Measurements from ENCODE around the gene EDC4.

The EDC4 gene

GRCh38 chr16:67856927-67857546 is 15.8 kb upstream of the EDC4 start:
- Histone ChIP-seq H3K9me3 (ENCODE audit: severe bottlenecking) (no peaks in the 10 kb centered on the region), H3K27ac (ENCODE audit: poor library complexity, severe bottlenecking) (peak overlapping the region; percentile 26), H3K27me3 (ENCODE audit: insufficient read depth, poor library complexity, severe bottlenecking) (no peaks in the 10 kb centered on the region), H3K4me1 (ENCODE audit: insufficient read depth, poor library complexity, severe bottlenecking) (peaks cover 30% of the 10 kb centered on the region), H3K4me3 (ENCODE audit: severe bottlenecking) (no peak overlapping the region), H3K36me3 (ENCODE audit: low read depth) (peaks cover 41% of the 10 kb centered on the region)
- TF ChIP-seq CTCF (IDR thresholded peaks at IDR 0.05; ENCODE audit: poor library complexity, severe bottlenecking), result no peak
- no peak for DNase-seq (ENCODE audit: low spot score)
- peak; percentile 9; the same call in 2 of the 3 replicates for ATAC-seq (ENCODE audit: low read depth)

GRCh38 chr16:67857547-67858233 is 15.2 kb upstream of the EDC4 start:
- no peaks in the 10 kb centered on the region for H3K27me3 ChIP-seq (ENCODE audit: insufficient read depth, poor library complexity, severe bottlenecking)
- peak; percentile 98 for ATAC-seq (ENCODE audit: low read depth)
- peak overlapping the region; percentile 26 for H3K27ac ChIP-seq (ENCODE audit: poor library complexity, severe bottlenecking)
- no peak for TF ChIP-seq CTCF (IDR thresholded peaks at IDR 0.05; ENCODE audit: poor library complexity, severe bottlenecking)
- peaks cover 30% of the 10 kb centered on the region for H3K4me1 ChIP-seq (ENCODE audit: insufficient read depth, poor library complexity, severe bottlenecking)
- peaks cover 35% of the 10 kb centered on the region for H3K36me3 ChIP-seq (ENCODE audit: low read depth)
- no peaks in the 10 kb centered on the region for H3K9me3 ChIP-seq (ENCODE audit: severe bottlenecking)
- H3K4me3 ChIP-seq (ENCODE audit: severe bottlenecking), result no peak overlapping the region
- DNase-seq (ENCODE audit: low spot score), result peak; percentile 80

GRCh38 chr16:67858500-67858899 is 14.4 kb upstream of the EDC4 start:
- TF ChIP-seq CTCF (IDR thresholded peaks at IDR 0.05; ENCODE audit: poor library complexity, severe bottlenecking), result no peak
- DNase-seq (ENCODE audit: low spot score), result no peak
- Histone ChIP-seq H3K9me3 (ENCODE audit: severe bottlenecking) (no peaks in the 10 kb centered on the region), H3K27ac (ENCODE audit: poor library complexity, severe bottlenecking) (no peak overlapping the region), H3K4me3 (ENCODE audit: severe bottlenecking) (no peak overlapping the region), H3K4me1 (ENCODE audit: insufficient read depth, poor library complexity, severe bottlenecking) (peaks cover 30% of the 10 kb centered on the region), H3K27me3 (ENCODE audit: insufficient read depth, poor library complexity, severe bottlenecking) (no peaks in the 10 kb centered on the region), H3K36me3 (ENCODE audit: low read depth) (peaks cover 27% of the 10 kb centered on the region)
- ATAC-seq (ENCODE audit: low read depth), result no peak

- no peak for TF ChIP-seq CTCF (IDR thresholded peaks at IDR 0.05; ENCODE audit: poor library complexity, severe bottlenecking)
- no peak overlapping the region for H3K4me3 ChIP-seq (ENCODE audit: severe bottlenecking)
- no peak for DNase-seq (ENCODE audit: low spot score)
These were observed 12.1 kb upstream of the EDC4 start for GRCh38 chr16:67860589-67861398.

More at GRCh38 chr16:67860589-67861398, 12.1 kb upstream of the EDC4 start:
- Histone ChIP-seq H3K27me3 (ENCODE audit: insufficient read depth, poor library complexity, severe bottlenecking) (no peaks in the 10 kb centered on the region), H3K27ac (ENCODE audit: poor library complexity, severe bottlenecking) (peak overlapping the region; percentile 3), H3K9me3 (ENCODE audit: severe bottlenecking) (no peaks in the 10 kb centered on the region), H3K4me1 (ENCODE audit: insufficient read depth, poor library complexity, severe bottlenecking) (peaks cover 30% of the 10 kb centered on the region), H3K36me3 (ENCODE audit: low read depth) (peaks cover 34% of the 10 kb centered on the region)
- peak; percentile 26 for ATAC-seq (ENCODE audit: low read depth)

Data from RWPE2 (cell line).